ENCODE measurements around the gene SMYD3.

Gene SMYD3

GRCh38 chr1:246510147-246511030 is 3.3 kb upstream of the SMYD3 start:
- H3K27me3 ChIP-seq (ENCODE audit: control insufficient read depth, low read length) = no peaks in the 10 kb centered on the region
- TF ChIP-seq CTCF (IDR thresholded peaks at IDR 0.05; ENCODE audit: low read depth, low read length, poor library complexity, severe bottlenecking) (no peak), EZH2phosphoT487 (IDR thresholded peaks at IDR 0.05; ENCODE audit: borderline replicate concordance, low read length) (no peak)
- no peaks in the 10 kb centered on the region for H3K9me2 ChIP-seq (replicated peaks; ENCODE audit: control insufficient read depth, low read length)
- peaks cover 16% of the 10 kb centered on the region for H3K9me3 ChIP-seq (ENCODE audit: control insufficient read depth, insufficient read depth, low read length)
- H3K4me1 ChIP-seq (ENCODE audit: control insufficient read depth, low read length) = peaks cover 17% of the 10 kb centered on the region
- no peaks in the 10 kb centered on the region for H4K20me1 ChIP-seq (ENCODE audit: control insufficient read depth, insufficient read depth, low read depth, low read length)
- H3K4me3 ChIP-seq (ENCODE audit: low read length) = no peak overlapping the region
- H3K4me2 ChIP-seq (ENCODE audit: low read length) = no peak overlapping the region
- H3K79me2 ChIP-seq (ENCODE audit: control insufficient read depth, low read length) = peaks cover 16% of the 10 kb centered on the region
- no peaks in the 10 kb centered on the region for H3F3A ChIP-seq (ENCODE audit: control insufficient read depth, insufficient read depth)
- H3K36me3 ChIP-seq (ENCODE audit: control insufficient read depth, low read length) = peaks cover 5% of the 10 kb centered on the region
- no peak overlapping the region for H3K27ac ChIP-seq (ENCODE audit: low read depth, low read length)

GRCh38 chr1:246508897-246509688 is 2.0 kb upstream of the SMYD3 start:
- Histone ChIP-seq H3K4me2 (ENCODE audit: low read length) (no peak overlapping the region), H3K9me2 (replicated peaks; ENCODE audit: control insufficient read depth, low read length) (no peaks in the 10 kb centered on the region), H4K20me1 (ENCODE audit: control insufficient read depth, insufficient read depth, low read depth, low read length) (no peaks in the 10 kb centered on the region), H3K27ac (ENCODE audit: low read depth, low read length) (no peak overlapping the region), H3F3A (ENCODE audit: control insufficient read depth, insufficient read depth) (no peaks in the 10 kb centered on the region), H3K27me3 (ENCODE audit: control insufficient read depth, low read length) (no peaks in the 10 kb centered on the region), H3K36me3 (ENCODE audit: control insufficient read depth, low read length) (peaks cover 5% of the 10 kb centered on the region), H3K79me2 (ENCODE audit: control insufficient read depth, low read length) (peaks cover 23% of the 10 kb centered on the region), H3K4me1 (ENCODE audit: control insufficient read depth, low read length) (peaks cover 18% of the 10 kb centered on the region), H3K9me3 (ENCODE audit: control insufficient read depth, insufficient read depth, low read length) (peaks cover 4% of the 10 kb centered on the region; the same call in 1 of the 2 replicates), H3K4me3 (ENCODE audit: low read length) (no peak overlapping the region)
- TF ChIP-seq EZH2phosphoT487 (IDR thresholded peaks at IDR 0.05; ENCODE audit: borderline replicate concordance, low read length) (no peak), CTCF (IDR thresholded peaks at IDR 0.05; ENCODE audit: low read depth, low read length, poor library complexity, severe bottlenecking) (no peak)

DNA sequence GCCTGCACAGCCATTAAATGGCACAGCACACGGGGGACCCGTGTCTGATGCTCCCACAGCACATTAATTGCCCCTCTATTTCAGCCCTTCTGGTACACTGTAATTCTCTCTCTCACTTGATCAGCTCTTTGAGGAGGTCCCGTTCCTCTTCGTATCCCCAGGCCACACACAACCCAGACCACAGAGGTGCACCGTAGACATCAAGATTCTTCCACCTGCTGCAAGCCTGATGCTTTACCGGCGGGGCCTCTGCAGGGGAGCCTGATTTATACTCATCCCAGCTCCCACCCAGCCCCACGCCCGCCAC is 759 bp downstream of the SMYD3 start:
- Histone ChIP-seq H3K27ac (ENCODE audit: low read depth, low read length) (no peak overlapping the region), H3F3A (ENCODE audit: control insufficient read depth, insufficient read depth) (no peaks in the 10 kb centered on the region), H3K4me1 (ENCODE audit: control insufficient read depth, low read length) (peaks cover 18% of the 10 kb centered on the region), H3K27me3 (ENCODE audit: control insufficient read depth, low read length) (no peaks in the 10 kb centered on the region), H3K36me3 (ENCODE audit: control insufficient read depth, low read length) (peaks cover 13% of the 10 kb centered on the region), H3K9me3 (ENCODE audit: control insufficient read depth, insufficient read depth, low read length) (no peaks in the 10 kb centered on the region), H3K4me2 (ENCODE audit: low read length) (peak overlapping the region; percentile 100), H3K4me3 (ENCODE audit: low read length) (peak overlapping the region; percentile 95), H4K20me1 (ENCODE audit: control insufficient read depth, insufficient read depth, low read depth, low read length) (no peaks in the 10 kb centered on the region), H3K79me2 (ENCODE audit: control insufficient read depth, low read length) (peaks cover 41% of the 10 kb centered on the region), H3K9me2 (replicated peaks; ENCODE audit: control insufficient read depth, low read length) (no peaks in the 10 kb centered on the region)
- TF ChIP-seq EZH2phosphoT487 (IDR thresholded peaks at IDR 0.05; ENCODE audit: borderline replicate concordance, low read length) (no peak), CTCF (IDR thresholded peaks at IDR 0.05; ENCODE audit: low read depth, low read length, poor library complexity, severe bottlenecking) (no peak)

Measured in DOHH2 (cell line).